IMR-90 (cell line): ENCODE results near the gene PSMC5. TPM values are rescaled to one million over a fixed set of nuclear protein-coding genes. Genes with fewer than 3 reads are reported as not detected.

Experiments
- ATAC-seq: fragments of 200-7000 bp; cut with Tn5 transposase; 2 replicates; pipeline ENCODE4 v1.9.1; 2020; ENCODE audit warnings: low read depth, mild to moderate bottlenecking, moderate library complexity
- BruUV-seq: library from RNA; stranded (reverse); fragments of 400-500 nt; replicated peaks from 2 replicates; lab custom pipeline; 2021; lab: Mats Ljungman, UMichigan
- CTCF ChIA-PET: fragments of 300-600 bp; formaldehyde crosslinking; extraction: SDS; loops from one replicate; lab custom pipeline; 2021; ENCODE audit warnings: antibody characterized with exemption; lab: Yijun Ruan, JAX
- POLR2A ChIA-PET: fragments of 300-600 bp; sonication (Branson Sonifier 250); formaldehyde crosslinking; loops from one replicate; lab custom pipeline; 2022; ENCODE audit warnings: antibody characterized with exemption; ENCODE audit not compliant: unreplicated experiment; lab: Charles Lee
- DNase-seq: peaks from one replicate; pipeline ENCODE4 v3.0.0; 2013
- H2AFZ ChIP-seq: replicated peaks from 2 replicates; pipeline ENCODE3; 2013; ENCODE audit warnings: low read length, mild to moderate bottlenecking; ENCODE audit not compliant: poor library complexity
- H2AK5ac ChIP-seq: 2 replicates; pipeline ENCODE4 v1.6.1; 2013; ENCODE audit warnings: low read depth, low read length, inconsistent platforms
- H2AK9ac ChIP-seq: replicated peaks from 2 replicates; pipeline ENCODE3; 2013; ENCODE audit warnings: mild to moderate bottlenecking, low read depth, low read length, moderate library complexity; ENCODE audit not compliant: poor library complexity
- H2BK120ac ChIP-seq: 2 replicates; pipeline ENCODE4 v1.6.1; 2013; ENCODE audit warnings: low read depth, low read length, inconsistent platforms
- H2BK15ac ChIP-seq: 3 replicates; pipeline ENCODE4 v1.6.1; 2013; ENCODE audit warnings: low read depth, low read length, inconsistent platforms
- H2BK20ac ChIP-seq: 2 replicates; pipeline ENCODE4 v1.6.1; 2013; ENCODE audit warnings: low read depth, mild to moderate bottlenecking, inconsistent platforms, low read length, moderate library complexity
- H2BK5ac ChIP-seq: 2 replicates; pipeline ENCODE4 v1.6.1; 2013; ENCODE audit warnings: mild to moderate bottlenecking, low read depth, low read length, inconsistent platforms; ENCODE audit not compliant: poor library complexity, severe bottlenecking
- H3K14ac ChIP-seq: replicated peaks from 2 replicates; pipeline ENCODE4 v1.6.1; 2013; ENCODE audit warnings: low read depth, low read length, inconsistent platforms
- H3K18ac ChIP-seq: 2 replicates; pipeline ENCODE4 v1.6.1; 2013; ENCODE audit warnings: low read depth, low read length, control low read depth
- H3K23ac ChIP-seq: 2 replicates; pipeline ENCODE4 v1.6.1; 2013; ENCODE audit warnings: low read depth, low read length, inconsistent platforms
- H3K27ac ChIP-seq: 2 replicates; pipeline ENCODE4 v1.5.1; 2013; ENCODE audit warnings: mild to moderate bottlenecking, control low read depth, low read length; ENCODE audit not compliant: insufficient read depth
- H3K27me3 ChIP-seq: 2 replicates; pipeline ENCODE4 v1.6.1; 2013; ENCODE audit warnings: low read length; ENCODE audit not compliant: control insufficient read depth, insufficient read depth
- H3K36me3 ChIP-seq: 2 replicates; pipeline ENCODE4 v1.6.1; 2013; ENCODE audit warnings: low read length, mixed read lengths; ENCODE audit not compliant: control insufficient read depth, insufficient read depth
- H3K4ac ChIP-seq: 2 replicates; pipeline ENCODE4 v1.6.1; 2013; ENCODE audit warnings: low read depth, low read length, inconsistent platforms
- H3K4me1 ChIP-seq: 2 replicates; pipeline ENCODE4 v1.6.1; 2013; ENCODE audit warnings: low read length, mixed read lengths; ENCODE audit not compliant: control insufficient read depth, insufficient read depth
- H3K4me2 ChIP-seq: 2 replicates; pipeline ENCODE4 v1.6.1; 2013; ENCODE audit warnings: low read depth, mild to moderate bottlenecking, control low read depth, low read length, moderate library complexity
- H3K4me3 ChIP-seq: 2 replicates; pipeline ENCODE4 v1.5.1; 2013; ENCODE audit warnings: low read depth, mild to moderate bottlenecking, control low read depth, low read length, moderate library complexity; ENCODE audit not compliant: insufficient read depth
- H3K56ac ChIP-seq: 2 replicates; pipeline ENCODE4 v1.6.1; 2013; ENCODE audit warnings: low read length, inconsistent platforms; ENCODE audit not compliant: insufficient read depth; ENCODE audit errors: extremely low read depth
- H3K79me1 ChIP-seq, 2 experiments: 2 replicates each; pipeline ENCODE4 v1.6.1; 2013; ENCODE audit warnings: low read length in 2 of 2, inconsistent platforms in 1 of 2, low read depth in 1 of 2
- H3K9ac ChIP-seq: 2 replicates; pipeline ENCODE4 v1.6.1; 2013; ENCODE audit warnings: low read depth, low read length, control low read depth
- H3K9me1 ChIP-seq: 2 replicates; pipeline ENCODE4 v1.6.1; 2013; ENCODE audit warnings: low read length, inconsistent platforms; ENCODE audit not compliant: insufficient read depth
- H3K9me3 ChIP-seq: 2 replicates; pipeline ENCODE4 v1.6.1; 2013; ENCODE audit warnings: low read length; ENCODE audit not compliant: control insufficient read depth, insufficient read depth
- H4K20me1 ChIP-seq: 2 replicates; pipeline ENCODE4 v1.6.1; 2013; ENCODE audit warnings: low read length, inconsistent platforms; ENCODE audit not compliant: insufficient read depth
- H4K5ac ChIP-seq: 2 replicates; pipeline ENCODE4 v1.6.1; 2013; ENCODE audit warnings: mild to moderate bottlenecking, low read depth, low read length, control low read depth
- H4K8ac ChIP-seq, 2 experiments: 2 replicates each; pipeline ENCODE4 v1.6.1; 2013; ENCODE audit warnings: low read depth in 2 of 2, low read length in 2 of 2, control low read depth in 1 of 2, inconsistent platforms in 1 of 2
- H4K91ac ChIP-seq: 2 replicates; pipeline ENCODE4 v1.6.1; 2013; ENCODE audit warnings: low read depth, low read length, inconsistent platforms; ENCODE audit not compliant: insufficient read depth
- CEBPB ChIP-seq: IDR thresholded peaks from 2 replicates; pipeline ENCODE4 v1.6.1; 2012; ENCODE audit warnings: low read depth, low read length, improper control_type of control experiment
- CHD1 ChIP-seq: IDR thresholded peaks from 2 replicates; pipeline ENCODE4 v1.6.1; 2012; ENCODE audit warnings: low read depth, low read length, improper control_type of control experiment
- MAFK ChIP-seq: IDR thresholded peaks from 2 replicates; pipeline ENCODE4 v1.6.1; 2012; ENCODE audit warnings: low read depth, low read length, improper control_type of control experiment
- MAZ ChIP-seq: IDR thresholded peaks from 2 replicates; pipeline ENCODE4 v1.6.1; 2012; ENCODE audit warnings: low read depth, mild to moderate bottlenecking, low read length, improper control_type of control experiment, moderate library complexity, borderline replicate concordance
- MXI1 ChIP-seq: IDR thresholded peaks from 2 replicates; pipeline ENCODE4 v1.6.1; 2012; ENCODE audit warnings: low read depth, mild to moderate bottlenecking, low read length, moderate library complexity, borderline replicate concordance
- NFE2L2 ChIP-seq: fragments of 150-350 bp; IDR thresholded peaks from 2 replicates; pipeline ENCODE4 v1.6.1; 2016; ENCODE audit warnings: low read depth, mild to moderate bottlenecking, low read length
- POLR2A ChIP-seq: IDR thresholded peaks from 2 replicates; pipeline ENCODE4 v1.6.1; 2012; ENCODE audit warnings: mild to moderate bottlenecking, low read depth, low read length
- RAD21 ChIP-seq: IDR thresholded peaks from 2 replicates; pipeline ENCODE4 v1.6.1; 2012; ENCODE audit warnings: low read length, improper control_type of control experiment
- RCOR1 ChIP-seq: IDR thresholded peaks from 2 replicates; pipeline ENCODE4 v1.6.1; 2012; ENCODE audit warnings: mild to moderate bottlenecking, low read length, improper control_type of control experiment; ENCODE audit not compliant: insufficient replicate concordance
- SMC3 ChIP-seq: fragments of 150-350 bp; IDR thresholded peaks from 2 replicates; pipeline ENCODE4 v1.6.1; 2016; ENCODE audit warnings: low read depth, mild to moderate bottlenecking, antibody characterized with exemption, low read length, moderate library complexity
- WGBS, 2 experiments: methylation state at CpG; one replicate each; pipeline versions ENCODE4 v1.1.5 to v1.1.7; 2013; ENCODE audit warnings: missing lambda C conversion rate in 2 of 2; ENCODE audit not compliant: insufficient read length in 1 of 2; ENCODE audit errors: extremely low coverage in 2 of 2; 5-methylcytosine and 5-hydroxymethylcytosine counted together
- dilution Hi-C: fragments of 300-500 bp; cut with HindIII; formaldehyde crosslinking; loops from one replicate; pipeline ENCODE4 v1.14.3; 2018; ENCODE audit warnings: low sequenced_read_pairs; ENCODE audit not compliant: unreplicated experiment
- in situ Hi-C: fragments of 300-500 bp; cut with MboI; formaldehyde crosslinking; loops from 3 replicates; pipeline ENCODE4 v1.14.3; 2019; ENCODE audit warnings: low sequenced_read_pairs, inconsistent platforms, mixed read lengths
- intact Hi-C: fragments of 100-400 bp; cut with micrococcal nuclease; formaldehyde crosslinking; loops from 2 replicates; pipeline ENCODE4 v1.10.0; 2022
- polyA plus RNA-seq, 3 experiments: library from polyadenylated mRNA; depleted of rRNA; stranded (reverse); fragments of >200 nt; gene quantifications; 2 replicates each; pipeline ENCODE4 v1.2.3, GENCODE V29; 2012; ENCODE audit warnings: low replicate concordance in 1 of 3
- total RNA-seq: library from RNA; depleted of rRNA; stranded (reverse); fragments of >200 nt; gene quantifications from 2 replicates; pipeline ENCODE4 v1.2.3, GENCODE V29; 2012
- TF ChIP-seq, protein P1 (sequence below): fragments of 150-350 bp; IDR thresholded peaks from 2 replicates; pipeline ENCODE4 v1.6.1; 2017; ENCODE audit warnings: mild to moderate bottlenecking, antibody characterized with exemption, low read length, low read depth
- TF ChIP-seq, protein P2 (sequence below): fragments of 150-350 bp; IDR thresholded peaks from 2 replicates; pipeline ENCODE4 v1.6.1; 2016; ENCODE audit warnings: low read depth, mild to moderate bottlenecking, low read length, moderate library complexity, borderline replicate concordance
- TF ChIP-seq, protein P3 (sequence below): conservative IDR thresholded peaks from 2 replicates; pipeline ENCODE4 v1.5.1; 2012; ENCODE audit warnings: mild to moderate bottlenecking, low read depth, low read length, improper control_type of control experiment

The PSMC5 gene
- total and polyA plus RNA-seq, 2 of the 4 experiments (the other 2 are of a cell fraction) = 105 to 165 TPM

DNA sequence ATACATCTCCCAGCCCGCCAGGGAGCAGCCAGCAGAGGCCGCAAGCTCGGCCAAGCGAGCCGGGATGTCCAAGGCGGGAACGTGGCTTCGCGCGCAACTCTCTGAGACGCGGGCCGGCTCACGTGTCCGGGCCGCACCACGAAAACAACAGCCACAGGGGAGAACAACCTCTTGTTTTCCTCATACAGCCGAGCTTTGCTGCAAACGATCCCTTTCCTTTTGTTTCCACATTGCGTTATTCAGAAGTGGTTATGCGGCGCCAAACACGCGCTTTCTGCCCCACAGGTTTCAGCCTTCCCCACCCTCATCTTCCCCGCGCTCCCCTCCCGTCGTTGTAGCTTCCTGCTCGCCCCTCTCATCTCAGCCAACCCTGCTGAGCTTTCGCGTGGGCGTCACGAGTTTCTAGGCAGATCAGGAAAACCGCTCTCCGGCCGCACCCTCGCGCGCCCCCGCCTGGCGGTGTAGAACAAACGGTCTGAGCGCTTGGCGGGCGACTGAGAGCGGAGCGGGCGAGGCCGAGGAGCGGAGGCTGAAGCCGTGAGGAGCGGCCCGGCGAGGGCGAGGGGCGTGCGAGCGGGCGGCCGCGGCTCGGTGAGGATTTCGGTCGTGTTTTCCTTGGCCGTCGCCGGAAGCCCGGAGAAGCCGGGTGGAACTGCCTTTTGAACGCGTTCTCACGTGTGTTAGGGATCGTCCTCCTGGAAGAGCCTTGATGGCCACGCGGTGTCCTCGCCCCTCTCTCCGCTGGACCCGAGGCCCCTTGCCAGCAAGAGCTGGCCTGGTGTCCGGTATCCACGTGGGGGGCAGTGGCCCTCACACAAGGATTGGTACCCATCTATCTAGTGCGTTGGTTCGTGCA is 21.8 kb downstream of the PSMC5 start:
- H3K9ac ChIP-seq = peak overlapping the region; percentile 53; the same call in 1 of the 2 replicates
- ChIA-PET CTCF (interaction anchor here (0.6 to 1.0 kb wide), 4 partner anchors 11 to 126 kb away, joined by 3 to 6 read pairs (median 3); no protein-coding TSS in a partner anchor), POLR2A (no interaction called here)
- peak overlapping the region; percentile 86 for H4K91ac ChIP-seq
- H2BK120ac ChIP-seq = peak overlapping the region; percentile 83
- peaks cover 6% of the 10 kb centered on the region; the same call in 1 of the 2 replicates for H3K27me3 ChIP-seq
- H2AFZ ChIP-seq = peak overlapping the region; percentile 87
- no peaks in the 10 kb centered on the region for H4K20me1 ChIP-seq
- H2AK9ac ChIP-seq = peak overlapping the region; percentile 1
- H3K56ac ChIP-seq = 0 out of 2 replicates have a peak overlapping the region, but pooled peaks have one; percentile 45
- in situ Hi-C loops = no loop called here
- peak overlapping the region; percentile 81 for H3K18ac ChIP-seq
- H3K36me3 ChIP-seq = no peaks in the 10 kb centered on the region
- no peak overlapping the region for H2BK5ac ChIP-seq
- no peak overlapping the region for H2BK20ac ChIP-seq
- peak overlapping the region; percentile 88 for H3K4me2 ChIP-seq
- no peak overlapping the region for H2AK5ac ChIP-seq
- H2BK15ac ChIP-seq = peak overlapping the region; percentile 67; the same call in 1 of the 3 replicates
- H4K5ac ChIP-seq = peak overlapping the region; percentile 92
- dilution Hi-C loops = no loop called here
- peak overlapping the region; percentile 20; the same call in 1 of the 2 replicates for H3K23ac ChIP-seq
- no peaks in the 10 kb centered on the region for H3K4me1 ChIP-seq
- DNase-seq (peak; percentile 80), ATAC-seq (peak; percentile 99)
- intact Hi-C loops = no loop called here
- no peak overlapping the region for H3K14ac ChIP-seq
- no peak overlapping the region for H3K27ac ChIP-seq
- H3K4me3 ChIP-seq = peak overlapping the region; percentile 33
- 0 out of 2 replicates have a peak, but pooled peaks cover 3% of the 10 kb centered on the region for H3K9me3 ChIP-seq
- 30% methylated on average over 73 of the region's 82 CpGs; no CpG with 5 or more reads in 1 of the 2 experiments for WGBS, 2 experiments
- BruUV-seq = no TSS peak
- H3K9me1 ChIP-seq = no peaks in the 10 kb centered on the region
- H3K79me1 ChIP-seq = no peaks in the 10 kb centered on the region
- H3K4ac ChIP-seq = peak overlapping the region; percentile 59; the same call in 1 of the 2 replicates
- H4K8ac ChIP-seq = peak overlapping the region; percentile 98 to 99
- TF ChIP-seq, protein P1, sequence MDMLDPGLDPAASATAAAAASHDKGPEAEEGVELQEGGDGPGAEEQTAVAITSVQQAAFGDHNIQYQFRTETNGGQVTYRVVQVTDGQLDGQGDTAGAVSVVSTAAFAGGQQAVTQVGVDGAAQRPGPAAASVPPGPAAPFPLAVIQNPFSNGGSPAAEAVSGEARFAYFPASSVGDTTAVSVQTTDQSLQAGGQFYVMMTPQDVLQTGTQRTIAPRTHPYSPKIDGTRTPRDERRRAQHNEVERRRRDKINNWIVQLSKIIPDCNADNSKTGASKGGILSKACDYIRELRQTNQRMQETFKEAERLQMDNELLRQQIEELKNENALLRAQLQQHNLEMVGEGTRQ = peak; percentile 89
- TF ChIP-seq, protein P2, sequence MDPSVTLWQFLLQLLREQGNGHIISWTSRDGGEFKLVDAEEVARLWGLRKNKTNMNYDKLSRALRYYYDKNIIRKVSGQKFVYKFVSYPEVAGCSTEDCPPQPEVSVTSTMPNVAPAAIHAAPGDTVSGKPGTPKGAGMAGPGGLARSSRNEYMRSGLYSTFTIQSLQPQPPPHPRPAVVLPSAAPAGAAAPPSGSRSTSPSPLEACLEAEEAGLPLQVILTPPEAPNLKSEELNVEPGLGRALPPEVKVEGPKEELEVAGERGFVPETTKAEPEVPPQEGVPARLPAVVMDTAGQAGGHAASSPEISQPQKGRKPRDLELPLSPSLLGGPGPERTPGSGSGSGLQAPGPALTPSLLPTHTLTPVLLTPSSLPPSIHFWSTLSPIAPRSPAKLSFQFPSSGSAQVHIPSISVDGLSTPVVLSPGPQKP = no peak
- no peak for TF ChIP-seq SMC3
- TF ChIP-seq, protein P3, sequence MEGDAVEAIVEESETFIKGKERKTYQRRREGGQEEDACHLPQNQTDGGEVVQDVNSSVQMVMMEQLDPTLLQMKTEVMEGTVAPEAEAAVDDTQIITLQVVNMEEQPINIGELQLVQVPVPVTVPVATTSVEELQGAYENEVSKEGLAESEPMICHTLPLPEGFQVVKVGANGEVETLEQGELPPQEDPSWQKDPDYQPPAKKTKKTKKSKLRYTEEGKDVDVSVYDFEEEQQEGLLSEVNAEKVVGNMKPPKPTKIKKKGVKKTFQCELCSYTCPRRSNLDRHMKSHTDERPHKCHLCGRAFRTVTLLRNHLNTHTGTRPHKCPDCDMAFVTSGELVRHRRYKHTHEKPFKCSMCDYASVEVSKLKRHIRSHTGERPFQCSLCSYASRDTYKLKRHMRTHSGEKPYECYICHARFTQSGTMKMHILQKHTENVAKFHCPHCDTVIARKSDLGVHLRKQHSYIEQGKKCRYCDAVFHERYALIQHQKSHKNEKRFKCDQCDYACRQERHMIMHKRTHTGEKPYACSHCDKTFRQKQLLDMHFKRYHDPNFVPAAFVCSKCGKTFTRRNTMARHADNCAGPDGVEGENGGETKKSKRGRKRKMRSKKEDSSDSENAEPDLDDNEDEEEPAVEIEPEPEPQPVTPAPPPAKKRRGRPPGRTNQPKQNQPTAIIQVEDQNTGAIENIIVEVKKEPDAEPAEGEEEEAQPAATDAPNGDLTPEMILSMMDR = peak; percentile 60
- TF ChIP-seq RCOR1 = peak; percentile 32
- TF ChIP-seq MAZ = no peak; the same call in 1 of the 2 replicates
- no peak for TF ChIP-seq NFE2L2
- no peak for TF ChIP-seq POLR2A
- no peak for TF ChIP-seq RAD21
- TF ChIP-seq MXI1 = no peak
- no peak for TF ChIP-seq MAFK
- TF ChIP-seq CHD1 = peak; percentile 41; the same call in 1 of the 2 replicates
- no peak for TF ChIP-seq CEBPB
